GM18498 (cell line): ENCODE data around the gene CNTNAP2.

ENCODE experiments used
- ATAC-seq: cut with Tn5 transposase; IDR thresholded peaks from one replicate; pipeline ENCODE4 v1.9.1; 2021; ENCODE audit warnings: mild to moderate bottlenecking, moderate library complexity; ENCODE audit not compliant: unreplicated experiment

The CNTNAP2 gene

DNA sequence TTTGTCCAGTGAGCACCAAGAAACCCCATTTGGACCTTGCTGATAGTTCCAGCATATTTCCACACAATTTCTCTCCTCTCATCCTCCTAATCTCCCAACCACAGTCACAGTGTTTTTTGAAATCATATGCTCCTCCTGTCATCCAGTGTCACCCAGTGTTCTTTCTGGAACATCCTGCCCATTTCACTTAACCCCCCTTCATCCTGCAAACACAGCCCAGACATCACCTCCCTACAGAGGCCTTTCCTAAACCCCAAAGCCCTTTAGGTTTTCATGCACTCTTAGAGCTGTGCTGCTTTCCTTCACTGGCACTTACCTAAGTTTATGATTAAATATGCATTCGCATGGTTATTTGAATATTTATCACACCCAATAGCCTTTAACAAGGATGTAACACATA, 1316.0 kb downstream of the CNTNAP2 start:
- ATAC-seq = no peak

DNA sequence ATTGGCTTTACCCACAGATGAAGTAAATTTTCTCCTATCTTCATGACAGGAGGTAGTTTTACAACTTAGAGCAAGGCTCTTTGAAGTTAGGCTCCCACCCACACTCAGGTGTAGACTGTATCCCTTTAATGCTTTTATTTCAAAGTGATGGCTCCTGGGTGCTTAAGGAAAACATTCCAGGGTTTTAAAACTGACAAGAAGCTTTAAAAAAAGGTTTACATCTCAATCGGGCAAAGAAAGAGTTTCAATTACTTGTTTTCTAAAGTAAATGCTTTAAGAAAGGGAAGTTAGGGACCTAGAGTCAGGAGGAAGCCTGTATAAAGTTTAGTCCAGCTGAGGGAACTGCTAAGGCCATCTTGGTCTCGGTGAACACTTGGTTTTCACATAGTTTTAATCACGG, 1320.1 kb downstream of the CNTNAP2 start:
- ATAC-seq = no peak

DNA sequence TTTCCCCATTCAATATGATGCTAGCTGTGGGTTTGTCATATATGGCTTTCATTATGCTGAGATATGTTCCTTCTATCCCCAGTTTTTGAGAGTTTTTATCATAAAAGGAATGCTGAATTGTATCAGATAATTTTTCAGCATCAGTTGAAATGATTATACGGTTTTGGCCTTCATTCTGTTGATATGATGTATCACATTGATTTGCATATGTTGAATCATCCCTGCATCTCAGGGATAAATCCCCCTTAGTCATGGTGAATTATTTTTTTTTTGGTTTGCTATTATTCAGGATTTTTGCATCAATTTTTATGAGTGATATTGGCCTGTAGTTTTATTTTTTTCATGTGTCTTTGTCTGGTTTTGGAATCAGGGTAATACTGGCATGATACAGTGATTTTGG, 1321.6 kb downstream of the CNTNAP2 start:
- ATAC-seq = no peak

DNA sequence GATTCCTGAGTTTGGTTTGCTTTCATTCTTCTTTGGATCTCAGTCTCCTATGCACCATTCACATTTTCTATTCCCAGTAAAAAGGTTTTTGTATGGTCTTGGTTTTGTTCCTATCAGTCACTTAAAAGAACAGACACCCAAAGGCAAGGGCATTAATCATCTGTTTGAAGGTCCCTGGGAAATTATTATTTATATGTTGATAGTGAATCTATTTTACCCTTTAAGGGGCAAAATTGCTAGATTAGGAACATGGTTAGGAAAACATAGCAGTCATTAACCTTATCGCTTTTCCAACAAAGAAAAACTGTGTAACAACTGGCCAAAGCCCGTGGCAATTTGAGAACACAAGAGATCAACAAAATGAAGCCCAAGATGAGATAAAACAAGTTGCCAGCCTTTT, 1327.3 kb downstream of the CNTNAP2 start:
- no peak for ATAC-seq

DNA sequence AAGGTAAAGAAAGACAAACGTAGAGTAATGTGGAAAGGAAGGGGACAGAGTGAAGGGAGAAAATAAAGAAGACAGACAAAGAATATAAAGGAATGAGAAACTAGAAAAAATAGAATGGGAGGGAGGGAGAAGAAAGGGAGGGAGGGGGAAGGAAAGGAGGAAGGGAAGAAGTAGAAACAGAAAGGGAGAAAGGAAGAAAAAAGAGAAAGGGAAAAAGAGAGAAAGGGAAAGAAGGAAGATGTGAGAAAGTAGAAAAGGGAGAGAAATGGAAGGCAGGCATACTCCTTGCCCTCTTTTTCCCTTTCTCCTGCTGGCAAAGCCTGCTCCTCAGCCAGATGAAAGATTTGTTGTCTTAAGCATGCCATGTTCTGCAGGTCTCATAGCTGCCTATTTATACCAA, 1336.2 kb downstream of the CNTNAP2 start:
- ATAC-seq = no peak

DNA sequence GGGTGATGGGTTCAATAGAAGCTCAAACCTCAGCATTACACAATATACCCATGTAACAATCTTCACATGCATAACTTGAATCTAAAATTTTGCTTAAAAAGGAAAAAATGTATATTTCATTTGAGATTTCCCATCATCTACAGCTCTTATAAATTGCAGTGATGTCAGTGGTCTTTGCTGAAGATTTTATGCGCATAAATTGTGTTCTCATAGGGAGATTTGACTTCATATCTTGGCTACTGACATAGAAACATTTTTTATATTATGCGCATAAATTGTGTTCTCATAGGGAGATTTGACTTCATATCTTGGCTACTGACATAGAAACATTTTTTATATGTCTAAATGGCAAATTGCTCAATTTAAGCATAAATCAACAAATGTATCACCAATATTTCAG, 1348.6 kb downstream of the CNTNAP2 start:
- no peak for ATAC-seq

DNA sequence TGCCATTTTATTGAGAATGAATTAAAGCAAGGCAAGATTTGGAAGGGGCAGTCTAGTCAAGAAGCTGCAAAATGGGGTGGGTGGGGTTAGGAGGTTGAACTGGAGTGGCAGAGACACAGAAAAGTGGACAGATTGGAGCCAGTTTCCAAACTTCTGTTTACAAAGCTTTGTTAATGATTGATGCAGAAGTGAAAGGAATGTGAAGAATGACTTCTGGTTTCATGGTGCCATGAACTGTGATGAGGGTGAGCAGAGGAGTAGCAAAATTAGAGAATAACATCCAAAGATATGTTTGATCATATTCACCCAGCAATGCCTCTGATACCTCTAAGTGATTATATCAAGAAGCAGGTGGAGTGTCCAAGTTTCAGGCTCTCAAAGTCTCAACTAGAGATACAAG, 1356.0 kb downstream of the CNTNAP2 start:
- no peak for ATAC-seq

DNA sequence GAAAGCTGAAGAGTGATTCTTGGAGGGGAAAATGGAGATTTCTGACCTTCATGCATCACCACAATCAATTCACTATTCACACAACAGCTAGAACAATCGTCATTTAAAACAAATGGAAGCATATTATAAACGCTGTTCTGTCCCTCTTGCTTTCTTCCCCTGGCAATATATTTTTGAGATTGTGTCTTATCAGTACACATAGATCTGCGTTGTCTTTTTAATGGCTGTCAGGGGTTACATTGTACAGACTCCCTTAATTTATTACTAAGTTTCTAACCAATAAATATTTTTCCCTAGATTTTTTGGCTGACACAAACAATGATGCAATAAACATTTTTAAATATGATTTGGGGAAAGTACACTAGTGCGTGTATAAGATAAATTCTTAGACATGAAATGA, 1358.3 kb downstream of the CNTNAP2 start:
- no peak for ATAC-seq

DNA sequence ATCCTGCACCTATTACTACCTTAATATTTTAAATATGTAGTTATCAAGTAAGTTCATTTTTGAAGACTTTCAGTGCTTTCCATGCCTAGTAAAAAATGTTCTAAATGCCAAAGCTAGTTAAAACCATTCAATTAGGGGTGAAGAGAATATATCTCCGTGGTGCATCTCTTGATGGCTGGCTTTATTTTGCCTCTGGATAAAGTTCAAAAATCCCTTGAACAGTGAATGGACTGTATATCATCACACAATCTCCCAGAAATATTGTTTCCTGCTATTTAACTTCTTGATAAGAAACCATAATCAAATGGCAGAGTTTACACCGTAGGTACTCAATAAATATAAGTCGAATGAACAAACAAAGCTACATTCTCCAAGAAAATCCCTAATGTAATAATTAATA, 1360.9 kb downstream of the CNTNAP2 start:
- ATAC-seq = no peak

DNA sequence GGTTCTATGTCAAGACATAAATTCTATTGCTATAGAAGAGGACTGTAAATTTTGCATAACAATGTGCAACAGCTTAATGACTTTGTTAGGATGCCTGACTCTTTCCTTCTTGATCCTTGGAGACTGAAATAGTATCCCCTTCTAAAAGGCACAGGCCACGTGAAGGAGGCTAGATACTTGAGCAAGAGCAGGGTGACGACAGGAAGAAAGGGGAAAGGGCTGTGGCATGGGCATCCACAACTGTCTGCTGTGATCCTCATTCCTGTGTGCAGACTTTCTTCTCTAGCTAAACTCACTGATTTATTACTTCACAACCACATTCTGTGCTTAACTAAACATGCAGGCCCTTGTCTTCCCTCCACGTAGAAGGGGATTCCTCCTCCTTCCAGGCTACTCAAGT, 1362.2 kb downstream of the CNTNAP2 start:
- ATAC-seq = no peak

DNA sequence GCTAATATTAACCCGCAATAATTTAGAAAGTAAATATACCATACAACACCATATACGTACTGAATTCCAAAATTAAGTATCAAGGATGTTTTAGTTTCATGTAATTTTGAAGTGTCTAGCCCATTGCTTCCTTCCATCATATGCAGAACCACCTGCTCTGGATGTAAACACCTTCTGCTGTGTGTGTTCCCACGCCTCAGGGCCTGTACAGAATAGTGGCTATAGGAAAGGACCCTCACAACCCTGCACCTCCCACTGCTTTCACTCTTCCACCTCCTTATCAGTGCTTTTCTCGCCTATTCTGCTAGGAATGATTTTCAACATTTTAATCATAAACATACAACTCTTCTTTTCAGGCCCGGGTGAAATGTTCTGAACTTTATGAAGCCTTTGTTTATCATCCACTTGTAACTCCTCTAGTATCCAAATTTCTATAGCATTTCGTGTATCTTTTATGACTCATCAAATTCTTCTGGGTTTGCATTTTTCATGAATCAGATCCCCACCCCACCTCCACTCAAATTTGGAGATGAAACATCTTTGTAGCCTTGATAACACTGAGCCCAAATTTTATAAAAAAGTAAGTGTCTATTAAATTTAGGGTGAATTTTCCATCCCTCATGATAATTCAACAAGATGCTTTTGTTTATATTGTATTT, 1367.2 kb downstream of the CNTNAP2 start:
- no peak for ATAC-seq

DNA sequence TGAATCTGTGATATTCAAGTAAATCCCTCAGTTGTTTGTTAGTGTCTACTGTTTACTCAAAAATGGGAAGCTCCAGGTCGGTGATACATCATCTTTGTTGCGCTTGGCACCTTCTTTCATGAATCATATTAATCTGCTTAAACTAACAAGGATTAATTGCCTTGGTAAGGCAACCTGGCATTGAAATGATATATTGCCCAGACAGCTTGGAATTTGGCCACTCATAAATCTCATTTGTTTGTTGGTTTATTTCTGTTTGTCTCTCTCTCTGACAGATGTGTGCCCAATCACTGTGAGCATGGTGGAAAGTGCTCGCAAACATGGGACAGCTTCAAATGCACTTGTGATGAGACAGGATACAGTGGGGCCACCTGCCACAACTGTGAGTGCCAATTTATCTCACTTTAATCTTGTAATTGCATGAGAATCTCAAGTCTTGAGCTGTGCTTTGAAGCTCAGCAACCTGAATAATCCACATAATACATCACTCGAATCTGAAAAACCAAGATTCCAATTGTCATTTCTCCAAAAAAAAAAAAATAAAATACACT, 1369.1 kb downstream of the CNTNAP2 start:
- no peak for ATAC-seq

DNA sequence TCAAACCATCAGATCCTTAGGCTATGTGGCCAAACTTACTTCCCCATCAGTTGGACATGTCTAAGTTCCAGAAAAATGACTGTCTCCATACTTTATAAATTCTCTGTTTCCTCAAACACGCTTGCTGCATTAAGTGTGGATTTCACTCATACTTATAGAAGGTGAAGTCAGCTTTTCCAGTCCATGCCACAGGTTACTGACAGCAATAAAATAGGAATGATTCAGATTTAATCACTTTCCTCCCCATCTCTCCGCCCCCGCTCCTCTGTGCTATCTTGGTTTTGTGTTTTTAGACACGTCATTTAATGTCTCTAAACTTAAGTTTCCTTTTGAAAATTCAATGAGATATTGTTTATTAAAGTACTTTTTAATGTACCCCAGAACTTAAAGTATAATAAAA, 1376.0 kb downstream of the CNTNAP2 start:
- no peak for ATAC-seq

DNA sequence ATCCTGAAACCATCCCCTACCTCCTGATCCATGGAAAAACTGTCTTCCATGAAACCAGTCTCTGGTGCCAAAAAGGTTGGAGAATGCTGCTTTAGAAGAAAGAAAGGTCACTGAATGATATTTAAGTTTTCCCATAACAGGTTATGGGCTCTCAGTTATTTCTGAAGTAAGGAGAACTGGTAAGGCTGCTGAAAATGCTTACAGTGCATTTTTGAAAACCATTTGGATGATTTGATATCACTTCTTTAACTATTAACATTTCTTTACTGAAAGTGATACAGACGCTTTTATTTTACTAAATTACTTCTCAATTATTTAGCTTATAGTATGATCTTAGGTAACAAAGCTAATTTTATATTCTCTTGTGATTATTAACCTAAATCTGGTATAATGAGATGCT, 1379.6 kb downstream of the CNTNAP2 start:
- no peak for ATAC-seq

DNA sequence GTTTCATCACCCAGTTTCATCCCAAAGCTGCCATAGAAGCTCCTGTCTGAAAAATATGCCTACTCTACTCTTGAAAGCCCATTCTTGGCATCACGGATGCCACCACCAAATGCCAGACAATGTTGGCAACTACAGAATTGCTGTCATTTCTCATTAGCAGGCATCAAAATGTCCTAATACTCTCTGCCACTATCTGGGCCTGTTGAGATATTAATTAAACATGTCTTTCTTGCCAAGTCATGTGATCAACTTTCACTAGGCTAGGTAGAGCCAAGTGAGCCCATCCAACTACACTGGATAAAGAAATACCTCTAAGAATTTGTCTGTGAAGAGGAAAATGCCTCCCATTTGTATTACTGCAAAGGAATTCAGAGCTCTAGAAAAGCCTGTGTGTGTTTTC, 1380.6 kb downstream of the CNTNAP2 start:
- no peak for ATAC-seq

DNA sequence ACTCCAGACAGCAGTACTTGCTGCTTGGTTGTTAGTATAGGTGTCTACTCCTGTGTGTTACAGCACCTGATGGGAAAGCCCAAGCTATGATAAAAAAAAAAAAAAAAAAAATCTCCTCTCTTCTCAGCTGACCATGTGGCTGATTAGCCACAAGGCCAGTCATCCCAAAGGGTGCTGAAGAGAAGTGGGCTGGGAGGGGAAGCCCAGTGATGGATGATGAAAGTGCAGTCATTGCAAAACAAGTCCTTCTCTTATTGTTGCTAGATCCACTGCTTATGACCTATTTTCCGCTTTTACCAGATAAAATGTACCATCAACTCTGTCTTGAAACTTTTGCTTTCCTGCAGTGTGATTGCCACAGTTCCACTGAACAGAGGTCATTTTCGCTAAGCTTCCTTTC, 1381.5 kb downstream of the CNTNAP2 start:
- ATAC-seq = no peak

DNA sequence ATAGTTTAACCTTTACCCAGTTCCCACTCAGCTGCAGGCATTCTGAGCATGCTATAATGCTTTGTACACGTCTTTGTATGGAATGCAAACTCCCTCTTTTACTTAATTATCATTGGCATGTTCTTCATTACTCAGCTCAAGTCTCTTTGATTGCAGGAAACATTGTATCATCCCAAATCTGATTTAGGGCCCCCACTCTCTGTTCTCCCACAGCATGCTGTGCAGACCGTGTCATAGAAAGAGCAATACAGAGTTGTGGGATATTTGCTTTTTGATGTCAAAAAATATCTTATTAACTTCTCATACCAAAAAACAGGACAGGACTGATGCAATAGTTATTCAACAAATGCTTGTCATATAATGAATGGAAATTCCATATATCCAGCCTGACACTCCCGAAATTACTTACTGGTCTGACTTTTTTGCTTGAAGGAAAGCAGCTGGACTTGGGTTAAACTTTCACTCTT, 1392.5 kb downstream of the CNTNAP2 start:
- ATAC-seq = no peak

DNA sequence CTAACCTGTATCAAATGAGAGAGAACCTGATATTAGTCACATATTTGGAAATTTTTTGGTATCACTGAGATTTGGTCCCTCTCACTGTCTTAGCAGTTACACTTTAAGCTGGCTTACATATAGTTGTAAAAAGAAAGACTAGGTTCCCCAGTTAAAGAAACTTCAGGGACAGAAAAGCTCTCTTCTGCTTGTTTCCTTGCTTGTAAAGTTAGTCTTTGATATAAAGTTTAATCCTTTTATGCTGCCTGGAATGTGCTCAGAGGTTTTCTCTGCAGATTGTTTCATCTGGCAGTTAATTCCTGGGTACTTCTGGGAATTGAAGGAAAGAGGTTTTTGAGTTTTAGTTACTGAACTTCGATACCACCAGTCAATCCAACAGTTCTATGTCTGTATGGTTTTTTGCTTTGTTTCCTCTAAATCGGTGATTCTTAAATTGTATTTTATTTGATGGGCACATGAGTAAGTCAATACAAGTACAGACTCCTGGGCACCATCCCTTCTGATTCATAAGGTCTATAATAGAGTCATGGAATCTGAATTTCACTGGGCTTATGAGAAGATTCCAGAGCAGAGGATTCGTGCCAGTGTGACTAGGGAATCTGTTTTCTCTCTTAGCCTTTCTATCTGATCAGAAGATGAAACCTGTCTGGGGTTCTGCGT, 1393.1 kb downstream of the CNTNAP2 start:
- ATAC-seq = no peak

DNA sequence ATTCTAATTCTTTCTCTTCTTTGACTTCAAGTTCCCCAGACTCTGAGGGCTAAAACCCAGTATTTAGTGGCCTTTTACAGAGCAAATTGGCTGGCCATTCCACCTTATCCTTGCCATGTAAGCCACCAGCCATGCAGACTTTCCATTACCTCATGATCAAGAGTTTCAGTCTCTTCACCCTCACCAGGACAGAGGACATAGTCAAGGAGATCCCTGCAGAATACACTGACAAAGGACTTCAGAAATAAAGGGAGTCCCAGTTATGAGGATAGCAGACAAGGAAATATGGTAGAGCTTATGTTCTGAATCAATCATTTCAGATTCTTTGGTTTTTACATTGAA, 1393.6 kb downstream of the CNTNAP2 start:
- ATAC-seq = no peak

DNA sequence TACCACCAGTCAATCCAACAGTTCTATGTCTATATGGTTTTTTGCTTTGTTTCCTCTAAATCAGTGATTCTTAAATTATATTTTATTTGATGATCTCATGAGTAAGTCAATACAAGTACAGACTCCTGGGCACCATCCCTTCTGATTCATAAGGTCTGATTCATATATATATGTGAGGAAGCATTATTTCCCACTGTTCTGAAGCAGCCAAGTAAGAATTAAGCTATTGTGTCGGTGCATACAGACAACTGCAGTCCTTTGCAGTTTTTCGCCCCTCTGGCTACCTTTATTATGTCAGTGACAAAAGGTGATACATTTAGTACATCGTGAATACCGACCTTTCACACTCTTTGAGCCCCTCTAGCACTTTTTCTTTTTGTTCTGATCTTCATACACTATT, 1394.3 kb downstream of the CNTNAP2 start:
- no peak for ATAC-seq

DNA sequence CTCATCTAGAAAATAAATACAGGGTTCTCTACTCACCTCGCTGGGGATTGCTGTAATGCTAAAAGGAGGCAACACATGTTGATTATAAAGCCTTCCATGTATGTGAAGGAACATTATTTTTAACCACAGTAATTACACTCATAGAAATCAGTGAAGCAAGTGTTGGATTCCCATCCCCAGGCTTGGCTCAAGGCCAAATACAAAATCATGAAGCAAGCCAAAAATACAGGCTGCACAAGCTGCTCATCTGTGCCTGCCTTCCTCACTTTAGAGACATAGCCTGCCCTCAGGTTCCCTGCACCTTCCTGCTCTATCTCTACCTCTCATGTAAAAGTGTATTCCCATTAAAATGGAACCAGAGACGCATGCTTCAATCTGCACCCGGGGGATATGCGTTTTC, 1396.8 kb downstream of the CNTNAP2 start:
- ATAC-seq = no peak

DNA sequence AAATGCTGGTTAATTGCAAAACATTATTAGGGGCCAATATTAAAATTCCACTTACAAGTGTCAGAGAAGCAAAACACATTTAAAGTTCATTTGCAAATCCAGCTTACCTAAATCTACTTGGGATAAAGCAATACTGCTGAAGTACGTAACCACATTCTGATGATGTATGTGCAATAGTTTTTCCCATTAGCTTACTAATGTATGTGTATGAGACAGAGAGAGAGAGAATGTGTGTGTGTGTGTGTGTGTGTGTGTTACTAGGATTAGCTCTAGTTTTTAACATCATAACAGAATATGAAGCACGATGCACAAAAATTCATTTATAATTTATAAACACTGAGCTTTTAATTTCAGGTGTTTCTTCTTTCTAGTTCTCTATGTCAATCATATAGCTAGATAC, 1399.8 kb downstream of the CNTNAP2 start:
- ATAC-seq = no peak

DNA sequence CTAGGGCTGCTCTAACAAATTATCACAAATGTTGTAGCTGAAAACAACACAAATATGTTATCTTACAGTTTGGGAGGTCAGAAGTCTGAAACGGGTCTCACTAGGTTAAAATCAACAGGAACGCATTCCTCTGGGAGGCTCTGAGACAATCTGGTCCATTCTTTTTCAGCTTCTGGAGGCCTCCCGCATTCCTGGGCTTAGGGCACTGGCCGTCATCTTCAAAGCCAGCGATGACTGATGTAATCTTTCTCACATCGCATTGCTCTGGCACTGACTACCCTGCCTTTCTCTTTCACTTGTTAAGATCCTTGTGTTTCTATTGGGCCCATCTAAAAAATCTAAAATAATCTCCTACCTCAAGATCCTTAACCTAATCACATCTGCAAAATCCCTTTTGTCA, 1402.5 kb downstream of the CNTNAP2 start:
- no peak for ATAC-seq
